ENCODE data around the gene RIMS1. TPM values are rescaled to one million over a fixed set of nuclear protein-coding genes. Genes with fewer than 3 reads are reported as not detected.
A peak's percentile ranks its signal among the peaks of the same experiment; 100 is the strongest.

RIMS1 gene
- total and polyA plus RNA-seq, 2 donors (not counting 3 experiments of a cell fraction or from before 2014, with no cell fraction given), result 0.15 TPM; not detected in 1

DNA sequence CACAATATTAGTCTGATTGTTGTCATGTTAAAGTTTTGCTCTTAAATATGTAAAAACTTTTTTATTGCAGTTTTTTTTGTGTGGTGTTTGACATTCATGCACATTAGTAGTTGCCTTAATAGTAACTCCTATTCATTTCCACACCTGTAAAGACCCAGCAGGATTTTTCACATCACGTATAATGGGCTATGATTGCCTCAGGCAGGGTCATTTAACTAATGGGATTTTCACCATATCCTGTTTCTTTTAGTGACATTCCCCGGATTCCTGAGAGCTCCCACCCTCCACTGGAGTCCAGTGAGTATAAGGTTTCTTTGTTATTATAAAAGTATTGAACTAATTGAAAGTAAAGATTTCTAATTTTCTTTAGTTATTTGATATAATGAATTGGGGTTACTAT is 359.2 kb downstream of the RIMS1 start:
- Histone ChIP-seq H3K9ac (replicated peaks; ENCODE audit: extremely low read depth, insufficient read depth, low read length) (no peak overlapping the region), H3K4me1 (ENCODE audit: control insufficient read depth, extremely low read depth, insufficient read depth, low read length) (no peaks in the 10 kb centered on the region), H3K27ac (ENCODE audit: insufficient read depth, low read depth, low read length) (no peak overlapping the region), H3K9me3 (replicated peaks; ENCODE audit: control insufficient read depth, insufficient read depth, low read length) (no peaks in the 10 kb centered on the region), H2AFZ (ENCODE audit: low read depth, low read length) (no peak overlapping the region), H4K20me1 (replicated peaks; ENCODE audit: control insufficient read depth, extremely low read depth, insufficient read depth, low read length) (no peaks in the 10 kb centered on the region), H3K9me1 (replicated peaks; ENCODE audit: control insufficient read depth, extremely low read depth, insufficient read depth, low read length) (no peaks in the 10 kb centered on the region), H3K4me3 (replicated peaks in 1 of 3; ENCODE audit: insufficient read depth in 1 of 3, low read depth in 1 of 3, low read length in 3 of 3) (no peak overlapping the region), H3K79me2 (ENCODE audit: control insufficient read depth, insufficient read depth, low read length) (no peaks in the 10 kb centered on the region), H3K4me2 (ENCODE audit: insufficient read depth, low read length) (no peak overlapping the region), H3K36me3 (ENCODE audit: control insufficient read depth in 2 of 2, extremely low read depth in 1 of 2, insufficient read depth in 2 of 2, low read length in 2 of 2) (no peaks in the 10 kb centered on the region), H3K27me3 (ENCODE audit: control insufficient read depth in 2 of 2, insufficient read depth in 2 of 2, low read length in 2 of 2) (no peaks in the 10 kb centered on the region)
- ChIA-PET POLR2A (no interaction called here), CTCF (interaction anchor here (0.6 to 1.8 kb wide), 3 partner anchors 17 to 889 kb away, joined by 3 to 6 read pairs (median 4); no protein-coding TSS in a partner anchor)
- DNase-seq (ENCODE audit: low read depth, low spot score) (peak; percentile 6), FAIRE-seq (no peak)
- TF ChIP-seq, protein P1, sequence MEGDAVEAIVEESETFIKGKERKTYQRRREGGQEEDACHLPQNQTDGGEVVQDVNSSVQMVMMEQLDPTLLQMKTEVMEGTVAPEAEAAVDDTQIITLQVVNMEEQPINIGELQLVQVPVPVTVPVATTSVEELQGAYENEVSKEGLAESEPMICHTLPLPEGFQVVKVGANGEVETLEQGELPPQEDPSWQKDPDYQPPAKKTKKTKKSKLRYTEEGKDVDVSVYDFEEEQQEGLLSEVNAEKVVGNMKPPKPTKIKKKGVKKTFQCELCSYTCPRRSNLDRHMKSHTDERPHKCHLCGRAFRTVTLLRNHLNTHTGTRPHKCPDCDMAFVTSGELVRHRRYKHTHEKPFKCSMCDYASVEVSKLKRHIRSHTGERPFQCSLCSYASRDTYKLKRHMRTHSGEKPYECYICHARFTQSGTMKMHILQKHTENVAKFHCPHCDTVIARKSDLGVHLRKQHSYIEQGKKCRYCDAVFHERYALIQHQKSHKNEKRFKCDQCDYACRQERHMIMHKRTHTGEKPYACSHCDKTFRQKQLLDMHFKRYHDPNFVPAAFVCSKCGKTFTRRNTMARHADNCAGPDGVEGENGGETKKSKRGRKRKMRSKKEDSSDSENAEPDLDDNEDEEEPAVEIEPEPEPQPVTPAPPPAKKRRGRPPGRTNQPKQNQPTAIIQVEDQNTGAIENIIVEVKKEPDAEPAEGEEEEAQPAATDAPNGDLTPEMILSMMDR (IDR thresholded peaks at IDR 0.05; ENCODE audit: extremely low read depth in 1 of 2, insufficient read depth in 1 of 2, low read depth in 1 of 2, low read length in 2 of 2), result no peak
- TF ChIP-seq FOS (IDR thresholded peaks at IDR 0.05; ENCODE audit: borderline replicate concordance, insufficient read depth, low read length) (no peak), MAX (IDR thresholded peaks at IDR 0.05; ENCODE audit: insufficient read depth, insufficient read length) (no peak)
- intact Hi-C loops (cut with micrococcal nuclease) (no loop called here), dilution Hi-C loops (cut with MboI; ENCODE audit: extremely low pct_ligation_motif_present, low sequenced_read_pairs) (no loop called here)
- no TSS peak for BruUV-seq (replicated peaks)

GRCh38 chr6:72246926-72247325 is 360.6 kb downstream of the RIMS1 start:
- no peak overlapping the region for H3K9ac ChIP-seq (replicated peaks; ENCODE audit: extremely low read depth, insufficient read depth, low read length)
- no peaks in the 10 kb centered on the region for H3K27me3 ChIP-seq (ENCODE audit: control insufficient read depth in 2 of 2, insufficient read depth in 2 of 2, low read length in 2 of 2)
- ChIA-PET POLR2A (no interaction called here), CTCF (interaction anchor here (1.3 kb wide), 1 partner anchor 165 kb away, joined by 6 read pairs; no protein-coding TSS in a partner anchor)
- H2AFZ ChIP-seq (ENCODE audit: low read depth, low read length), result no peak overlapping the region
- dilution Hi-C loops (cut with MboI; ENCODE audit: extremely low pct_ligation_motif_present, low sequenced_read_pairs) (no loop called here), intact Hi-C loops (cut with micrococcal nuclease) (no loop called here)
- BruUV-seq (replicated peaks), result no TSS peak
- FAIRE-seq, result no peak
- H4K20me1 ChIP-seq (replicated peaks; ENCODE audit: control insufficient read depth, extremely low read depth, insufficient read depth, low read length), result no peaks in the 10 kb centered on the region
- no peak overlapping the region for H3K4me2 ChIP-seq (ENCODE audit: insufficient read depth, low read length)
- no peak overlapping the region for H3K27ac ChIP-seq (ENCODE audit: insufficient read depth, low read depth, low read length)
- H3K9me1 ChIP-seq (replicated peaks; ENCODE audit: control insufficient read depth, extremely low read depth, insufficient read depth, low read length), result no peaks in the 10 kb centered on the region
- DNase-seq (ENCODE audit: low read depth, low spot score), result no peak
- no peaks in the 10 kb centered on the region for H3K9me3 ChIP-seq (replicated peaks; ENCODE audit: control insufficient read depth, insufficient read depth, low read length)
- no peaks in the 10 kb centered on the region for H3K36me3 ChIP-seq (ENCODE audit: control insufficient read depth in 2 of 2, extremely low read depth in 1 of 2, insufficient read depth in 2 of 2, low read length in 2 of 2)
- no peaks in the 10 kb centered on the region for H3K4me1 ChIP-seq (ENCODE audit: control insufficient read depth, extremely low read depth, insufficient read depth, low read length)
- TF ChIP-seq GATA2 (IDR thresholded peaks at IDR 0.05; ENCODE audit: insufficient read depth, insufficient read length, low read depth, low read length), result no peak
- TF ChIP-seq MAX (IDR thresholded peaks at IDR 0.05; ENCODE audit: insufficient read depth, insufficient read length), result no peak
- TF ChIP-seq JUN (IDR thresholded peaks at IDR 0.05; ENCODE audit: borderline replicate concordance, insufficient read depth, insufficient read length, low read depth), result no peak
- TF ChIP-seq, protein P1 (IDR thresholded peaks at IDR 0.05; ENCODE audit: extremely low read depth in 1 of 2, insufficient read depth in 1 of 2, low read depth in 1 of 2, low read length in 2 of 2), result no peak
- TF ChIP-seq EZH2 (IDR thresholded peaks at IDR 0.05; ENCODE audit: borderline replicate concordance, low read depth, low read length, severe bottlenecking), result no peak
- no peak for TF ChIP-seq POLR2AphosphoS5 (IDR thresholded peaks at IDR 0.05; ENCODE audit: insufficient read depth, low read depth, low read length)
- no peak for TF ChIP-seq MYC (IDR thresholded peaks at IDR 0.05; ENCODE audit: low read depth, low read length)
- TF ChIP-seq FOS (IDR thresholded peaks at IDR 0.05; ENCODE audit: borderline replicate concordance, insufficient read depth, low read length), result no peak
- TF ChIP-seq POLR2A (IDR thresholded peaks at IDR 0.05; ENCODE audit: low read depth, low read length), result no peak
- H3K79me2 ChIP-seq (ENCODE audit: control insufficient read depth, insufficient read depth, low read length), result no peaks in the 10 kb centered on the region
- no peak overlapping the region for H3K4me3 ChIP-seq (replicated peaks in 1 of 3; ENCODE audit: insufficient read depth in 1 of 3, low read depth in 1 of 3, low read length in 3 of 3)
